HFF-Myc (cell line): ENCODE data around the gene ZNF692.
A peak's percentile ranks its signal among the peaks of the same experiment; 100 is the strongest.

Source experiments
- DNase-seq: peaks from one replicate; pipeline ENCODE4 v3.0.0-alpha.2; 2011; ENCODE audit warnings: low read depth; ENCODE audit errors: extremely low read depth
- H3K4me3 ChIP-seq: replicated peaks from 2 replicates; pipeline ENCODE4 v1.5.1; 2011; ENCODE audit warnings: low read depth, mild to moderate bottlenecking, control low read depth, low read length
- TF ChIP-seq, protein P1 (sequence below): IDR thresholded peaks from 2 replicates; pipeline ENCODE4 v1.5.1; 2012; ENCODE audit warnings: mild to moderate bottlenecking, low read depth, low read length, control low read depth; ENCODE audit errors: missing control alignments

ZNF692 gene

DNA sequence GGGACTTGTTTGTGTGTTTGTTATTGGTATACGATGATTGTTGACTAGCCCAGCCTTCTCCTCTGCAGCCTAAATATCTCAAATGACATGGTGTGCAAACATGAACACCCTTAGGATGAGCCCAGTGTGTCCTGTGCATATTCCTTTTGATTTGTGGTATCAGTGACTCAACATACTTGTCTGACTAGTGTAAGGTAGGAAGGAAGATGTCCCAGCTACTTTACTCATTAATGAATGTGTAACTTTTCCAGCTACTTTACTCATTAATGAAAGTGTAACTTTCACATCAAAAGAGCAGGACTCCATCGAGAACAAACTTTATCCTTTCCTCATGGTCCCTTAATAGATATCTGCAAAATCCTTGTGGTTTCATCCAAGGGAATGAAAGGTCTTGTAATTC, 2.7 kb upstream of the ZNF692 start:
- H3K4me3 ChIP-seq = no peak overlapping the region
- DNase-seq = no peak
- TF ChIP-seq, protein P1, sequence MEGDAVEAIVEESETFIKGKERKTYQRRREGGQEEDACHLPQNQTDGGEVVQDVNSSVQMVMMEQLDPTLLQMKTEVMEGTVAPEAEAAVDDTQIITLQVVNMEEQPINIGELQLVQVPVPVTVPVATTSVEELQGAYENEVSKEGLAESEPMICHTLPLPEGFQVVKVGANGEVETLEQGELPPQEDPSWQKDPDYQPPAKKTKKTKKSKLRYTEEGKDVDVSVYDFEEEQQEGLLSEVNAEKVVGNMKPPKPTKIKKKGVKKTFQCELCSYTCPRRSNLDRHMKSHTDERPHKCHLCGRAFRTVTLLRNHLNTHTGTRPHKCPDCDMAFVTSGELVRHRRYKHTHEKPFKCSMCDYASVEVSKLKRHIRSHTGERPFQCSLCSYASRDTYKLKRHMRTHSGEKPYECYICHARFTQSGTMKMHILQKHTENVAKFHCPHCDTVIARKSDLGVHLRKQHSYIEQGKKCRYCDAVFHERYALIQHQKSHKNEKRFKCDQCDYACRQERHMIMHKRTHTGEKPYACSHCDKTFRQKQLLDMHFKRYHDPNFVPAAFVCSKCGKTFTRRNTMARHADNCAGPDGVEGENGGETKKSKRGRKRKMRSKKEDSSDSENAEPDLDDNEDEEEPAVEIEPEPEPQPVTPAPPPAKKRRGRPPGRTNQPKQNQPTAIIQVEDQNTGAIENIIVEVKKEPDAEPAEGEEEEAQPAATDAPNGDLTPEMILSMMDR = no peak

GRCh38 chr1:248860007-248860406, 1.1 kb upstream of the ZNF692 start:
- no peak for DNase-seq
- TF ChIP-seq, protein P1 = no peak
- no peak overlapping the region for H3K4me3 ChIP-seq

- no peak for DNase-seq
- peak overlapping the region; percentile 67 for H3K4me3 ChIP-seq
Observed at GRCh38 chr1:248858096-248858890, 592 bp downstream of the ZNF692 start.

GRCh38 chr1:248857749-248858095, 1.2 kb downstream of the ZNF692 start:
- TF ChIP-seq, protein P1 = no peak
- H3K4me3 ChIP-seq = peak overlapping the region; percentile 67
- DNase-seq = no peak

More at GRCh38 chr1:248858096-248858890, 592 bp downstream of the ZNF692 start:
- TF ChIP-seq, protein P1 = peak; percentile 41

- no peak for DNase-seq
- TF ChIP-seq, protein P1 = no peak
- peak overlapping the region; percentile 67 for H3K4me3 ChIP-seq
Observed at GRCh38 chr1:248857201-248857600, 1.7 kb downstream of the ZNF692 start.

DNA sequence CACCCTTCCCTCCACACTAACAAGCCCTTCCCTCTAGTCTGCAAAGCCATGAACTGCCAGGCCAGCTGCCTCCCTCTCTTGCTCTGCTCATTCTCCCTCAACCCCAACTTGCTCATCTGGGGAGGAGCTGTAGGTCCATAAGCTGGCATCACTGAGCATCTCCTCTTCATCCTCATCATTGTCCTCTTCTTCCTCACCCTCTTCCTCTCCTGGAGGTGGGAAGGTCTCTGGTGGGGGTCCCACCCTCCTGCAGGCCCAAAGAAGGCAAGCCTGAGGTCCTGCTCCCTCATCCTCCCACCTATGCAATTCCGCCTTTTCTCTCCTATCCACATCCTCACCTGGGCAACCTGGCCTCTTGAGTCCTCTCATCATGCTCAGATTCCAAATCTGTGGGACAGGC, 2.7 kb downstream of the ZNF692 start:
- no peak overlapping the region for H3K4me3 ChIP-seq
- DNase-seq = no peak
- TF ChIP-seq, protein P1 = no peak
